Activated gamma-delta T cell (primary cell): ENCODE data around the gene CXXC5.

Source experiments
- DNase-seq: peaks from one replicate; lab custom pipeline; 2025; lab: John Stamatoyannopoulos, UW

The CXXC5 gene

DNA sequence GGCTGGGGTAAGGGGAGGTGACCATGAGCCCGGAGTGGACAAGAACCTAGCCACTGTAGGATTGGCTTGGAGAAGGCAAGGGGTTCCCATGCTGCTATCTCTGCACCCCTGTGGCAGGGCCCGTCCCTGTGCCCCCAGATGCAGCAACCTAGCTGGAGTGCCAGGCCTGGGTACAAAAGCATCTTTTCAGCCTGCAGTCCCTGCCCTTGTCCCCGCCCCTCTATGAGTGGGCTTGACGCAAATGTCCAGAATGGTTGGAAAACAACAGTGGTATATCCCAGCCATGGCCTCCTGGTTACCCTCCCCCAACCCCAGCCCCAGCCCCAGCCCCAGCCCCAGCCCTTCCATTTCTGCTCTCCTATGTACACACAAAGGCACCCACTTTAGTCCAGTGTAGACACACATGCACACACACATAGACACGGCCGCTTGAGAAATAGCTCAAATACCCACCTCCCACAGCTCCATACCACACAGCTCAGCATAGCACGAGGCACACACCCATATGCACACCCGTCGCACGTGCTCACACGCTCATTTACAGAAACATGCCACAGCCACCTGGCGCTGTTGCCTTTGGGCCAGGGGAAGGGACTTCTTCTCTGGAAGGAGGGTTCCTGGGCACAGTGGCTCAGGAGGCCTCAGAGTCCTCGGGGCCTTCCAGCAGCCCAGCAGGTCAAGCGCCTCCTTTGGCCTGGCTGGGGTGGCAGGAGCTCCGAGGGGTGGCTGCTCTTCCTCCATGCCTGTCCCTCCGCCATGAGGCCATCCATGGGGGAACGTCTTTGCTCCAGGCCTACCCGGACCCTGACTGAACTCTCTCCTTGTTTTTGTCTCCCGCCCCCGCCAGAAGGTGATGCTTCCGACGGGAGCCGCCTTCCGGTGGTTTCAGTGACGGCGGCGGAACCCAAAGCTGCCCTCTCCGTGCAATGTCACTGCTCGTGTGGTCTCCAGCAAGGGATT lies 34.1 kb downstream of the CXXC5 start:
- DNase-seq = no peak

DNA sequence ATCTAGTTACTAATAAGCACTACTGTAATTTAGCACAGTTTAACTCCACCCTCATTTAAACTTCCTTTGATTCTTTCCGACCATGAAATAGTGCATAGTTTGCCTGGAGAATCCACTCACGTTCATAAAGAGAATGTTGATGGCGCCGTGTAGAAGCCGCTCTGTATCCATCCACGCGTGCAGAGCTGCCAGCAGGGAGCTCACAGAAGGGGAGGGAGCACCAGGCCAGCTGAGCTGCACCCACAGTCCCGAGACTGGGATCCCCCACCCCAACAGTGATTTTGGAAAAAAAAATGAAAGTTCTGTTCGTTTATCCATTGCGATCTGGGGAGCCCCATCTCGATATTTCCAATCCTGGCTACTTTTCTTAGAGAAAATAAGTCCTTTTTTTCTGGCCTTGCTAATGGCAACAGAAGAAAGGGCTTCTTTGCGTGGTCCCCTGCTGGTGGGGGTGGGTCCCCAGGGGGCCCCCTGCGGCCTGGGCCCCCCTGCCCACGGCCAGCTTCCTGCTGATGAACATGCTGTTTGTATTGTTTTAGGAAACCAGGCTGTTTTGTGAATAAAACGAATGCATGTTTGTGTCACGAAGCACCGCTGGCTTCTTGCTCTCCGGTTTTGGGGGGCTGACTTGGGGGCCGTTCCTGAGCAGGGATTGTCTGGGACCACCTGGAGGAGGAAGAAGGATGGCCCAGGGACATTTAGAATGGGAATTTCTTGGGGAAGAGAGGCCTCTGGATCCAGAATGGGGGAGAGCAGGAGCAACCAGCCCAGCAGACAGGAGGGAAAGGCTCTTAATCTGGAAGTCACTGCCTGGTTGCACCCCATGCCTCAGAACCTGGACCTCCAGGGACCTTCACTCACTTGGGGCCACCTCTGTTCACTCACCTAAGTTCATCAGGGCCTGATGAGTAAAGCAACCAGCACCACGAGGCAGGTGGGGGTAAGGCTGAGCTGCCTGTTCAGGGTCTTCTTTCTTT lies 35.4 kb downstream of the CXXC5 start:
- DNase-seq = no peak

DNA sequence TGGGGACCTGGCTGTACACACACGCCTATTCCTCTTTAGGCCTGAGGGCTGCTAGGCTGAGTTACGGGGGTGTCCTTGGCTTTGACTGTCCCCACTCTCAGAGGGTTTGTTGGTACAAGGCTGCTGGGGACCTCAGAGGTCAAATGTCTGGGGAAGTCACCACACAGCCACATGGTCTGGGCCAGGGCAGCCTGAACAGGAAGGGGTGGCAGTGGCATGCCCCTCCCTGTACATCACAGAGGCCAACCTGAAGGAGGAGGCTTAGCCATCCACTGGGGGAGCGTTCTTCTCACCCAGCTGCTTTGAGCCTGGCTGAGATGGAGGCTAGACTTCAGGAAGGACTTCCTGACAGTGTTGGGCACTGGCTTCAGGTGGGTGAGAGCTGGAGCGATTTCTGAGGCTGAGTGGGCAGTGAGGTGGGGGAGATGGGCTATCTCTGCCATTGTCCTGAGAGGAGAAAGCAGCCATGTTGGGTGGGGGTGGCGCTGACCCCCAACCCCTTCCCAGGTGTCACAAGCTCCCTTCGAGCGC lies 36.3 kb downstream of the CXXC5 start:
- no peak for DNase-seq

DNA sequence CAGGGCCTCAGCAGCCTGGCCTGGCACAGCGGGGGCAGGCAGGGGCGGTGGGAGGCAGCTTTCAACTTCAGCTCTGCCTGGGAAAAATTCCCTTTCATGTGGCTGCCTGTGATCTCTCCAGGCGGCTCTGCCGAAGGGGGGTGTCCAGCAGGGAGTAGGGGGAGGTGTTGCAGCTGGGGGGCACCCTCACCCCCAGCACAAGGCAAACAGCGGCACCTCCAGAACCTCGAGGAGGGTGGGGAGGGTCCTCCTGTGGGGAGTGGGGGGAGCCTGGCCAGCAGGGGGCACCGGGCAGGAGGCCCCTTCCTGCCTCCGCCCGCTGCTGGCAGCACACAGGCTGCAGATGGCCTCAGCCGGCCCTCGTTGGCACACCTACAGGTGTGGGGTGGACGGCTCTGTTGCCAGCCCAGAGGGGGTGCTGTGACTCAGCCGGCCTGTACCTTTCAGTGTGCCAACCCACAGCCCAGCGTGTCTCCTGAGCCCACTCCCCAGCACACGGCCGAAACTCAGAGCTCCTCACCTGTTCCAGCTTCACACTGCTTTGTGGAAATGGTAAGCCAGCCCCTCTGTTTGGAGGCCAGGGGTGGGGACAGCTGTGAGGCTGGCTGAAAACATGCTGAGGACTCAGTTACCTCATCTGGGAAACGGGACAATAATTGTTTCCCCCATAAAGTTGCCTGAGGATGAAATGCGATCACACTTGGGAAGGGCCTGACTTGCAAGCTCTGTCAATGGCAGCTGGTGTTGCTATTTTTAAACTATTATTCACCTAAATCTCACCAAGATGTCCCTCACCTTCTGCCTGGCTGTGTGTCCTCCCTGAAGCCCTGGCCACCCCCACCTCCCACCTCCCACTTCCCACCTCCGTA lies 37.0 kb downstream of the CXXC5 start:
- DNase-seq = no peak

DNA sequence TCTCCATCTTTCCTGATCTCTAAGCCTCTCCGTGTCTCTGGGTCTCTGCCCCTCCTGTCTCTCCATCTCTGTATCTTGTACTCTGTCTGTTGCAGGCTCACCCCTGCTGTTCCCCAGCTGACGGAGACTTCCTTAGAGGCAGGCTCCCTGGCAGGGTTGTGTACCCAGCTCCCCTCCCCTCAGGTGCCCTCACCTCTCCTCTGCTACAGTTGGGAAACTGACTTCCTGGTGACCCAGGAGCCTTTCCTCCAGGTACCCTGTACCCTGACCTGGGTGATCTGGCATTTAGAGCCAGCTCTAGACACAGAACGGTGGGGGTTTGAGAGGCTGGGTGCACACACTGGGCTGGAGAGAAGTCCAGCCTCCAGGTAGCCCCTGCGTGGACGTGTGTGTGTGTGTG lies 37.7 kb downstream of the CXXC5 start:
- no peak for DNase-seq

DNA sequence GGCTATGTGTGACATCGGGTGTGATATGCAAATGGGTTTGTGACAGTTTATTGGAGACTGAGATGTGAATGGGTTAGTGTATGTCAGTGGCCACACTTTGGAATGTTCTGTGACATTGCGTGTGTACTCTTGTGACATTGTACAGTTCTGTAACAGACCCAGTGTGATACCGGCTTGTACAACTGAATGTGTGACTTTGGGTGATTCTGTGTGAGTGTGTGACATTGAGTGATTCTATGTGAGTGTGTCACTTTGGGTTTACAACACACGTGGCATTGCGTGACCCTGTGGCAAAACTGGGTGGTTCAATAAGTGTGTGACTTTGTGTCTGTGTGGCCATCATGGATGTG lies 38.2 kb downstream of the CXXC5 start:
- no peak for DNase-seq

DNA sequence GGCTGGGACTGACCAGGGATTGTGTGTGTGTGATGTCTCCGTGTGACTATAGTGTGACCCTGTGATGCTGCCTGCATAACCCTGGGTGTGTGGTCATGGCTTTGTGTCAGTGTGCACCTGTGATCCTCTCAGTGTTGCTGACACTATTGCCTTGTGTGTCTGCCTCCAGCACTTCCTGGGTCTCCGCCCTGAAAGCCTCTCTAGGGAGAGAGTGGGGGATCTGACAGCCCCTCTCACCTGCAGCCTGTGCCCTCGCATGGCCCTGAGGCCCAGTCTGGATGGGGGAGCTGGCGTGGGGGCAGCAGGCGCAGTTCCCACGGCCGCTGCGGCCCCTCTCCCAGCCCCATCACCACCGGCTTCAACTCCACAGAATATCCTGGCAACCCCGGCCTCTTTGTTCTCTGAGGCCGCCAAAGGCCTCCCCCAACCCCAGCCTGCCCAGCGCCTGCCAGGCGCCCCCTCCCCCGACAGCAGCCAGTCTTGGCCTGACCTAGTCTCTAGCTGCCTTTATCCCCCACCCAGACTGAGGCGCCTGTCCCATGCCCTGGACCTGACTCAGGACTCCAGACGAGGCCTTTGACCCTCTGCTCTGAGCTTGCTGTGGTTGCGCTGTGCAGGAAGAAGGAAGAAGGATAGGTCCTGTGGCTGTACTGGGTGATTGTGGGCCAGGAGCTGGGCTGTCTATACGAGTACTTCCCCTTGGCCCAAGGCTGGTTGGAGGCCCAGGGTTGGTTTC lies 38.7 kb downstream of the CXXC5 start:
- DNase-seq = no peak

DNA sequence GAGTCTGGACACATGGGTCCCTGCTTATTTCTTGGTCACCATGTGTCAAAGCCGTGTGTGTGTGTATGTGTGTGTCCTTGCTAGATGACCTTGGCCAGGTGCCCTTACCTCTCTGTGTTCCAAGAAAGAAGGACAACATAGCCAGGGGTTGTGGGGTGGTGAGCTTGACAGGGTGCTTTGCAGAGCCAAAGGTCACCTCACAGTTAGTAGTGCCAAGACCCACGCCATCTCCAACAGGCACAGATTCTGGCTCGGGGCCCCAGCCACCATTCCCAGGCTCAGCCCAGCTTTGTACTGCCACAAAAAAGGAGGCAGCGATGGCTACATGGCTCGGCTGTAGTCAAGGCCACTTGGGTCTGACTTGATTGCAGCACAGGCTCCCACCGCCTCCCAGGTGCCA lies 39.5 kb downstream of the CXXC5 start:
- no peak for DNase-seq

DNA sequence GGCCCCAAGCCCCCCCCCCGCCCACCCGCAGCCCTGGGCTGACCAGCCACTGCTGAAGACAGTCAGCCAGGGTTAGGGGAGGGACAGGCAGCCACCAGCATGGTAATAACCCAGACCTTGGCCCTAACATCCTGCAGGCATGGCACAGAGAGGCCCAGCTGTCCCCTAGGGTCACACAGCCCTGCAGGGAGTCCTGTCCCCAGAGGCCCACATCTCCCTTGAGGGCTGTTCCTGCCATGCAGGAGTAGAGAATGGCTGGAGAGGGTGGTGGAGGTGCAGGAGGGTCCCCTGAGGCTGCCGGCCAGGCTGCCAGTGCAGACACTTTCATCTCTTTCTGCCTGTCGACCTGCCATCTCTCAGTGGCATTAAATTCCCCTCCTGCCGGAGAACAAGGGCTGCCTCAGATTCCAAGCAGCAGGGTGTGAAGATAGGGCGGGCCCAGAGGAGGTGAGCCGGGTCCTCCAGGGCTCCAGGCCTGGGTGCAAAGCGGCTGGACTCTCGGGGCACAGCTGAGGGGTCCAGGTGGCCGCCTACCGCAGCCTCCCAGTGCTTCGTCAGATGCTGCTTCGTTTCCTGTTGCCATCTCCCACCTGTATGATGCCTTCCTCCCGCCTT lies 40.0 kb downstream of the CXXC5 start:
- no peak for DNase-seq

DNA sequence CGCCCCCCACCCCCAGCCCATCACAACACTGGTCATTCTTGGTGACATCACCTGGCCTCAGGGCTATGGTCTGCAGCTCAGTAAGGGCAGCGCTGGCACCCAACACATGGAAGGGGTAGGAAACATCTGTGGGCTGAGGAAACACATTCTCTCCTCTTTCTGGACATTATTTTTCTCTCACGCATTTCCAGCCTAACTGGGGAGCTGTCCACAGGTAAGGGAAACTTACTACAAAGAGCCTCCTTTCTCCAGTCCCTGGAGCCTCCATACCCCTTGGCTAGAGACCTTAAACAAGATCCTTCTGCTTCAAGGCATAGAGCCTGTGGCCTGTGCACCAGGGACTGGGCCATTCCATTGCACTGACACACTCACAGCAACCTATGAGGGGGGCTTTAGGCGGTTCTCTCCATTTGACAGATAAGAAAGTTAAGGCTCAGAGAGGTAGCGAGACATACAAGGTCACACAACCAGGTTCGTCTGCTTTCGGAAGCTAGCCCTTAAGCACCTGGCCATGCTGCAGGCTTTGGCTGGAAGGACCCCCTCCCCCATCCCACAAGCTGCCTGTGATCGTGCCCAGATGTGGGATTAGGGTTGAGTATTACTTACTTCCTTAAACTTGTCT lies 40.7 kb downstream of the CXXC5 start:
- no peak for DNase-seq

DNA sequence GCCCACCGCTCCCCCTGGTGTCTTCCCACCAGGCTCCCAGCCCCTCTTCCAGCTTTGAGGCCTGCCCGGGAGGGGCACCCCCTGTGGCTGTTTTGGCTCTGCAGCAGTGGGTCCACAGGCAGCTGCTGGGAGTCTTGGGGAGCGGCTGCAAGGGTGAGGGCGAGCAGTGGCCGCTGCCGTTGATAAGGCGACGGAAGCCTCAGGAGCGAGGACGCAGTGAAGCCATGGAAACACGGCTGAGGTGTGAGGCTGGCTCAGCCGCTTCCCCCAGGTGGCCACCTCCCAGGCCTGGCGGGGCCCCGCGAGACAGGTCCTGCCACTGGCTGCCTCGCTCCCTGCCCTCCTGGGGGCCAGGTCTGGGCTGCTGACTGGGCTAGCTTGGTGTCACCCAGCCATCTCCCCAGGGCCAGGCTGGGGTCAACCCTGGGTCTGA lies 41.5 kb downstream of the CXXC5 start:
- DNase-seq = no peak

DNA sequence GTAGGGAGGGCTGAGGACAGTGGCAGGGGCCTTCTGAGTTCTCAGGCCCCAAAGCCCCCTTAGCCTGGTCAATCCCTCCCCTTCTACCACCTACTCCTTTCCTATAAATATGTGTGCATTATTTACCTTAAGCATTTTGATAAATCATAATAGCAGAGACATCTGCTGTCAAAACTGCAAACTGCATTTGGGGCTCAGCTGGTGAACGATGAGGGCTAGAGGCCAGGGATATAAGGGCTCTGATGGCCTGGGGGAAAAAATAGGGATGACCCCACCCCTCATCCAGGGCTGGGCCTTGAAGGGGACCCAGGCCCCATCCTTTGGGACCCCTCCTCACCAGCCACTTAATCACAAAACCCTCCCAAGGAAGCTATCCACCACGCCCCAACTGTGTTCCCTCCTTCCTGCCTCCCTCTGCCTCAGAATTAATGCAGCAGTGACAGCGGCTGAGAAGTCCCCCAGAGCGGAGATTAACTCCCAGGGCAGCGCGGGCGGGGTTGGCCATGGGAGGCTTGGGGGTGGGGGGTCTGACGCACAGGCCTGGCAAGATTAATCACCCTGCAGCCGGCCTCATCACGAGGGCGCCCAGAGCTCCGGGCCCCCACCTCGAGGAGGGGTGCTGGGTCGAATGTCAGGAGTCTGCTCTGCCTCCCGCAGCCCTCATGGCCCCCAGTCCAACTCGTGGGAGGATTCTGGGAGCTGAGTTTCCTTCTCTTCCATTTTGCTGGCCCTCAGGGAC lies 42.1 kb downstream of the CXXC5 start:
- DNase-seq = no peak

DNA sequence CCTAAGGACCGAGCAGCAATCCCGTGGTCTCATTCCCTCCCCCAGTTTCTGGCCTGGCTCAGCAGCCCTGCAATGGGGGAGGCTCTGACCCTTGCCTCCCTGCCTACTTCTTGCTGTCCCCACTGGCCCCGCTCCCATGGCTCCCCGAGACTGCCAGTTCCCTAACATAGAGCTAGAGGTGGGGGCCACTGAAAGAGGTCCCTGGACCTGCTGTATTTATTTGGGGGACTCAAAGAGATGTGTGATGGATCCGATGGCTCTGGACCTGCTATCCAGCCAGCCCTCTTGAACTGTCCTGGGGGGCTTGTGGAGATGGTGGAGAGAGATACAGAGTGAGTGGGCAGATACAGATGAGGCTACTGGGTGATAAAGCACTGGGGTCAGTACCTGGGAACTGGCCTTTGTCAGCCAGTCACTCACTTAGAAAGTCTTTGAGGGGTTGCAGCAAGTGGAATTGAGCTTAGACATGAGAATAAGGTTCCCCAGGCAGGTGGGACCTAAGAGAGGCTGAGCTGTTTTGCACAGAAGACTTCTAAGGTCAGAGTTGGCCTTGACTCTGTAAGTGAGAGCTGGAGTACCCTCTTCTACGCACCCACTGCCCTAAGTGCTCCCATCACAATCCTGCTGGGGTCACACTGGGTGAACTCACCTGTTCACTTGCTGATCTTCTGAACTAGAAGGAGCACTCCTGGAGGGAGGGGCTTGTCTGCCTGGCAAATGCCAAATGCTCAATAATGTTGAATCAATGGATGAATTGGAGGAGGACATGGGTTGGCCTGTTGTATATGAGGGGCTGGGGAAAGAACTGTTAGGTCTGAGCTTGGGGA lies 42.9 kb downstream of the CXXC5 start:
- no peak for DNase-seq

DNA sequence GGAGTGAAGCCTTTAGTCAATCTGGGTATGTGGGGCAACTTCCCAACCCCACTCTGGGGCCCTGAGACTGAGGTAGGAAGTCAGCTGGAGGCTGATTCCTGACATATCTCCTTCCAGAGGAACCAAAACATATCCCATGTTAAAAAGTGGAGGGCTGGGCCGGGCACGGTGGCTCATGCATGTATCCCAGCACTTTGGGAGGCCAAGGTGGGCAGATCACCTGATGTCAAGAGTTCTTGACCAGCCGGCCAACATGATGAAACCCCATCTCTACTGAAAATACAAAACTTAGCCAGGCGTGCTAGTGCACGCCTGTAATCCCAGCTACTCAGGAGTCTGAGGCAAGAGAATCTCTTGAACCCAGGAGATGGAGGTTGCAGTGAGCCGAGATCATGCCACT lies 44.0 kb downstream of the CXXC5 start:
- no peak for DNase-seq

DNA sequence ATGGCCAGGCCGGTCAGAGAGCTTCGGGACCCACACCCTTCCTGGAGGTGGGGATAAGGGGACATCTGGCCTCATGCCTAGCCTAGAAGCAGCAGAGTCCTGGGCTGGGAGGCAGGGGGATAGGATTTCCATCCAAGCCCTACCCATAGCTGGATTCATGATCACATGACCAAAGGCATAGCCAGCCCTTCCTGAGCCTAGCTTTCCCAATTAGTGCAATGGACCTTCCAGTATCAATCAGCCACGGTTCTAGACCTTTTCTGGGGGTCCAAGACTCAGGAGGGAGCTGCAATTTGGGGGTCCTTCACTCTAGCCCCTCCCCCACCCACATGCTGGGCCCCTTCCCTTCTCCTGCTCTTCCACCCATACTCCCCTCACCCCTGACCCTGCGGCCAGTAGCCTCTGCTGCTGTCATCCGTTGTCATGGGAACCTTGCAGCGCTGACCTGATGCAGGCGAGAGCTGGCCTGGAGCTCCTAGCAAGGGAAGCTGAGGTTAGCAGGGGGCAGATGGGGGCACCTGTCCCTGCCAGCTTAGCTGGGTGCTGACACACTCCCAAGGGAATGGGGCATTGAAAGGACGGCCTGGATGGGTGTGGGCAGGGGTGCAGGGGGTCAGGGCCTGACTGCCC lies 44.6 kb downstream of the CXXC5 start:
- no peak for DNase-seq

DNA sequence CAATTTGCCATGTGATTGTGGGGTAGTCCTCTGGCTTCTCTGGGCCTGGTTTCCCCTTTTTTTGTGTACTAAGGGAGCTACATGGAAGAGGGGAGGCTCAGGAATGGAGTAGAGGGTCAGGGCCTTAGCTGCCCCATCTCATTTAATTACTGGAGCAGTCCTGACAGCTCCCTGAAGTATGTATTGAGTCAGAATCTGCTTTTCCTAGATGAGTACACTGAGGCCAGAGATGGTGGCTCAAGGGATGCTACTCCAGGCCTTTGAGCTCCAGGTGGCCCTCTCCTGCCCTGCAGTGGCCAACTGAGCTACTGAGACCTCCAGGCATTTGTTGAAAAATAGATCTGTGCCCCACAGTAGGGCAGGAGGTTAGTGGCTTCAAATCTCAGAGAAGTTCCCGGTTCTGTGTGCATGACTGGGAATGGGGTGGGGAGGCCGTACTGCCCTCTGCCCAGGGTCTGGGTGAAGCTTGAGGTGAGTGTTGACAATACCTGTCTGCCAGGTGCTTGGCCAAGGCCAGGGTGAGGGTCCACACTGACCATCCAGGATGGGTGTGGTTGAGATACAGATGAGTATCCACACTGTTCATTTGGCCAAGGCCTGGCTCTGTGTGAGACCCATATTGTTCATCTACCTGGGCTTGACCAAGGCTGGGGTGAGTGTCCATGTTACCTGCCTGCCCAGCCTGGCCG lies 45.7 kb downstream of the CXXC5 start:
- DNase-seq = no peak

DNA sequence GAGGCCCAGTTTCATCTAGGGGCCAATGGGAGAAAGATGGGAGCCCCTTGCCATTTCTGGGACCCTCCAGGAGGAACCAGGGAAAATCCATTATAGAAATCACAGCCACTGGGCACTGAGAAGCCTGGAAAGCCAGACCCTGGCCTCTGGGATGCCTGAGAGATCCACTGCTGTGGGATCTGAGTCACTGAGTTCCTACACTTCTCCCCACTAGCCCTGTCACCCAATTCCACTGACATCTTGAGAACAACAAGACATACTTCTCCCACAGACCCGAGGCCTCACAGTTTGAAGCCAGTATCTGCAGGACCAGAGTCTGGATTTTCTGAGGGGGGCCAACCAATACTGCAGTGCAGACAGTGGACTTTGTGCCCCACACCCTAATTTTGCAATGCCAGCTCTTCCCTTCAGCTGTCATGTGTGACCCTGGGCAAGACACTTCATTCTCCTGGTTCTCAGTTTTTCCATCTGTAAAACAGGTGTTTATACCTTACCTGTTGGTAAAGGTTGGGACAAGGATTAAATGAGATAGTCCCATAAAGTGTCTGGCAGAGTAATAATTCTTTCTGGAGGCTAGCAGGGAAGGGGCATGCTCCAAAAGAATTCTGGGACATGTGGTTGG lies 46.5 kb downstream of the CXXC5 start:
- no peak for DNase-seq
